K562 (cell line): ENCODE results near the gene AP3B2. TPM values are rescaled to one million over a fixed set of nuclear protein-coding genes. Genes with fewer than 3 reads are reported as not detected.
A peak's percentile ranks its signal among the peaks of the same experiment; 100 is the strongest.

Experiments used
- ATAC-seq: fragments of 200-7000 bp; cut with Tn5 transposase; 3 replicates; pipeline ENCODE4 v1.9.1; 2020; ENCODE audit warnings: moderate library complexity
- BruUV-seq: library from RNA; stranded (reverse); fragments of 400-500 nt; replicated peaks from 2 replicates; lab custom pipeline; 2021; lab: Mats Ljungman, UMichigan
- CTCF ChIA-PET: fragments of 300-600 bp; formaldehyde crosslinking; extraction: SDS; loops from one replicate; lab custom pipeline; 2021; ENCODE audit warnings: low intra/inter-chr PET ratio; lab: Yijun Ruan, JAX
- POLR2A ChIA-PET: fragments of 300-600, 350-650 bp; sonication (Branson Sonifier 250); formaldehyde crosslinking; extraction: SDS; loops from one replicate; lab custom pipeline; 2021; ENCODE audit warnings: antibody characterized with exemption, inconsistent platforms; lab: Yijun Ruan, JAX
- DNase-seq, 4 experiments: peaks; one replicate each; pipeline versions ENCODE4 v3.0.0 to v3.0.0-alpha.2; 2011 to 2018; ENCODE audit warnings: low spot score in 3 of 4, mixed read lengths in 3 of 4; ENCODE audit errors: extremely low read depth in 1 of 4
- FAIRE-seq: peaks from 2 replicates; lab custom pipeline; 2011; peaks lifted over from hg19 to GRCh38; lab: Jason Lieb, UNC
- H2AFZ ChIP-seq: 2 replicates; pipeline ENCODE4 v1.6.0; 2011; ENCODE audit warnings: low read depth, low read length, control low read depth, inconsistent platforms
- H3K27ac ChIP-seq: fragments of 200-600 bp; 3 replicates; pipeline ENCODE4 v1.8.0; 2011; ENCODE audit warnings: low read depth, mild to moderate bottlenecking, control low read depth, inconsistent platforms, low read length, moderate library complexity, mixed read lengths; ENCODE audit errors: extremely low read depth
- H3K27me3 ChIP-seq, 2 experiments: fragments of 300-600 bp in 1 of 2; 2 replicates in 1 of 2; 3 replicates in 1 of 2; pipeline versions ENCODE4 v1.6.0 to v1.8.0; 2011; ENCODE audit warnings: inconsistent platforms in 2 of 2, low read length in 2 of 2, mild to moderate bottlenecking in 1 of 2, mixed read lengths in 1 of 2, moderate library complexity in 1 of 2; ENCODE audit not compliant: control insufficient read depth in 2 of 2, insufficient read depth in 2 of 2
- H3K36me3 ChIP-seq: fragments of 300-600 bp; 3 replicates; pipeline ENCODE4 v1.8.0; 2011; ENCODE audit warnings: mild to moderate bottlenecking, low read length, inconsistent platforms; ENCODE audit not compliant: control insufficient read depth, insufficient read depth
- H3K4me1 ChIP-seq, 2 experiments: fragments of 200-600 bp in 1 of 2; replicated peaks in 1 of 2; 2 replicates in 1 of 2; 3 replicates in 1 of 2; pipeline versions ENCODE4 v1.5.1 to v1.8.0; 2011; ENCODE audit warnings: inconsistent platforms in 2 of 2, low read length in 2 of 2, mild to moderate bottlenecking in 1 of 2, mixed read lengths in 1 of 2, moderate library complexity in 1 of 2; ENCODE audit not compliant: control insufficient read depth in 2 of 2, insufficient read depth in 2 of 2
- H3K4me2 ChIP-seq: 2 replicates; pipeline ENCODE4 v1.6.1; 2011; ENCODE audit warnings: low read length, control low read depth, inconsistent platforms, mixed read lengths; ENCODE audit not compliant: insufficient read depth
- H3K4me3 ChIP-seq: fragments of 200-600 bp; sonication (generic), shearing (Covaris generic); 2 replicates; pipeline ENCODE4 v1.5.1; 2016; ENCODE audit warnings: control low read depth, inconsistent platforms
- H3K79me2 ChIP-seq: fragments of 200-600 bp; 3 replicates; pipeline ENCODE4 v1.8.0; 2011; ENCODE audit warnings: low read length, inconsistent platforms; ENCODE audit not compliant: control insufficient read depth, insufficient read depth
- H3K9ac ChIP-seq, 2 experiments: 2 replicates each; pipeline versions ENCODE4 v1.6.0 to v1.6.1; 2011; ENCODE audit warnings: low read depth in 2 of 2, low read length in 2 of 2, control low read depth in 1 of 2, inconsistent platforms in 1 of 2, mild to moderate bottlenecking in 1 of 2, mixed read lengths in 1 of 2; ENCODE audit not compliant: insufficient read depth in 1 of 2
- H3K9me1 ChIP-seq: one replicate; pipeline ENCODE4 v1.6.0; 2011; ENCODE audit warnings: inconsistent platforms, mild to moderate bottlenecking, low read length, moderate library complexity; ENCODE audit not compliant: control insufficient read depth, insufficient read depth
- H3K9me3 ChIP-seq: replicated peaks from 2 replicates; pipeline ENCODE4 v1.5.1; 2011; ENCODE audit warnings: low read depth, low read length, inconsistent platforms; ENCODE audit not compliant: control insufficient read depth, insufficient read depth
- H4K20me1 ChIP-seq: replicated peaks from 2 replicates; pipeline ENCODE4 v1.6.1; 2011; ENCODE audit warnings: low read length, inconsistent platforms, mixed read lengths; ENCODE audit not compliant: control insufficient read depth, insufficient read depth
- ATF3 ChIP-seq, 2 experiments: fragments of 450-650 bp in 1 of 2; sonication (generic) in 1 of 2; formaldehyde crosslinking in 1 of 2; IDR thresholded peaks in 1 of 2; conservative IDR thresholded peaks in 1 of 2; 2 replicates each; pipeline versions ENCODE4 v1.6.1 to v1.8.1; 2016 to 2023; ENCODE audit warnings: mild to moderate bottlenecking in 2 of 2, moderate library complexity in 2 of 2, inconsistent platforms in 1 of 2, missing genetic modification reagents in 1 of 2
- CGGBP1 ChIP-seq: fragments of 250-450 bp; sonication (Bioruptor Pico); IDR thresholded peaks from 2 replicates; pipeline ENCODE4 v1.9.0; 2021; ENCODE audit warnings: mild to moderate bottlenecking
- ETV6 ChIP-seq, 3 experiments: fragments of 150-350 bp in 1 of 3; sonication (generic) in 1 of 3; formaldehyde crosslinking in 1 of 3; IDR thresholded peaks; 2 replicates each; pipeline versions ENCODE4 v1.6.1 to v1.8.0; 2014 to 2022; ENCODE audit warnings: borderline replicate concordance in 2 of 3, low read depth in 2 of 3, antibody characterized with exemption in 1 of 3, low read length in 1 of 3, mild to moderate bottlenecking in 1 of 3, missing genetic modification reagents in 1 of 3
- KDM2B ChIP-seq: fragments of 250-450 bp; sonication (Bioruptor Pico); IDR thresholded peaks from 2 replicates; pipeline ENCODE4 v1.8.0; 2021; ENCODE audit warnings: mild to moderate bottlenecking, moderate library complexity
- KLF1 ChIP-seq: fragments of 450-650 bp; IDR thresholded peaks from 2 replicates; pipeline ENCODE4 v1.6.1; 2016; ENCODE audit warnings: missing genetic modification characterization, missing compliant biosample characterization
- KLF10 ChIP-seq: fragments of 250-450 bp; sonication (Bioruptor Pico); IDR thresholded peaks from 2 replicates; pipeline ENCODE4 v1.6.1; 2021; ENCODE audit warnings: matching md5 sums
- KLF13 ChIP-seq: fragments of 450-650 bp; IDR thresholded peaks from 2 replicates; pipeline ENCODE4 v1.6.1; 2016; ENCODE audit warnings: missing genetic modification characterization, low read depth, mild to moderate bottlenecking, missing compliant biosample characterization, moderate library complexity, borderline replicate concordance
- MAZ ChIP-seq, 2 experiments: fragments of 450-650 bp in 1 of 2; sonication (generic) in 1 of 2; formaldehyde crosslinking; IDR thresholded peaks in 1 of 2; conservative IDR thresholded peaks in 1 of 2; 2 replicates each; pipeline versions ENCODE4 v1.4.0 to v1.5.0; 2020; ENCODE audit warnings: mild to moderate bottlenecking in 1 of 2, missing genetic modification reagents in 1 of 2
- RAD21 ChIP-seq, 2 experiments: fragments of 250-450 bp in 1 of 2; fragments of 450-650 bp in 1 of 2; sonication (Bioruptor Pico) in 1 of 2; formaldehyde crosslinking in 1 of 2; IDR thresholded peaks in 1 of 2; conservative IDR thresholded peaks in 1 of 2; 2 replicates each; pipeline versions ENCODE4 v1.4.0 to v1.8.0; 2020 to 2022; ENCODE audit warnings: mild to moderate bottlenecking in 2 of 2, moderate library complexity in 1 of 2
- ZMIZ1 ChIP-seq, 2 experiments: fragments of 150-350 bp in 1 of 2; IDR thresholded peaks; 2 replicates each; pipeline ENCODE4 v1.6.1; 2012 to 2016; ENCODE audit warnings: low read depth in 2 of 2, low read length in 2 of 2, mild to moderate bottlenecking in 1 of 2, moderate library complexity in 1 of 2
- WGBS: fragments of 100-300 bp; shearing (Covaris generic); methylation state at CpG from one replicate; pipeline ENCODE4 v1.1.6; 2016; ENCODE audit warnings: low coverage, mixed read lengths; ENCODE audit not compliant: insufficient coverage; ENCODE audit errors: missing lambda C conversion rate; 5-methylcytosine and 5-hydroxymethylcytosine counted together
- in situ Hi-C: fragments of 300-500 bp; cut with MboI; formaldehyde crosslinking; loops from 4 replicates; pipeline ENCODE4 v1.15.0; 2018; ENCODE audit warnings: inconsistent platforms, mixed read lengths
- intact Hi-C: fragments of 100-400 bp; cut with micrococcal nuclease; formaldehyde crosslinking; loops from 2 replicates; pipeline ENCODE4 v1.14.2; 2022
- polyA plus RNA-seq, 8 experiments: library from polyadenylated mRNA; depleted of rRNA in 4 of 8; stranded (reverse) in 5 of 8; unstranded in 3 of 8; fragments of >200 nt; fragmentation: Nextera tagmentation in 2 of 8; fragmentation: Illumina TruSeq in 1 of 8; extraction: Ambion mirVana in 2 of 8; extraction: Trizol in 1 of 8; gene quantifications; 2 replicates each; pipeline versions ENCODE4 v1.2.1 to v1.2.3, GENCODE V29; 2011 to 2014; ENCODE audit warnings: inconsistent platforms in 1 of 8, missing spikeins in 1 of 8
- total RNA-seq, 7 experiments: library from RNA; depleted of rRNA in 6 of 7; stranded (reverse); fragments of >200 nt in 6 of 7; fragmentation: Illumina TruSeq in 2 of 7; extraction: Trizol in 2 of 7; gene quantifications; 2 replicates each; pipeline versions ENCODE4 v1.2.1 to v1.2.3, GENCODE V29; 2011 to 2021; ENCODE audit warnings: low replicate concordance in 1 of 7

AP3B2 gene
- total and polyA plus RNA-seq, 9 of the 15 experiments (the other 6 are each of a cell fraction or from before 2014, with no cell fraction given): 0.03 to 0.15 (median 0.10) TPM; not detected in 2

GRCh38 chr15:82621970-82622369, 87.7 kb downstream of the AP3B2 start (continued):
- no peak for TF ChIP-seq ZMIZ1 (IDR thresholded peaks at IDR 0.05; ENCODE audit: low read depth in 2 of 2, low read length in 2 of 2)
- peak in 1 of 2 experiments; percentile 54; a peak in 2 of 4 replicates for TF ChIP-seq RAD21 (CRISPR knock-in tag; conservative IDR thresholded peaks at IDR 0.05 in 1 of 2, IDR thresholded peaks at IDR 0.05 in 1 of 2)

- CTCF ChIA-PET: no interaction called here
- Histone ChIP-seq H3K27ac (no peak overlapping the region), H3K9ac (peak overlapping the region in 1 of 2 experiments; percentile 87; a peak in 2 of 4 replicates), H3K36me3 (peaks cover 17% of the 10 kb centered on the region; the same call in 2 of the 3 replicates), H3K4me1 (peaks cover 6 to 10% of the 10 kb centered on the region in 2 experiments; a peak in 4 of 5 replicates), H3K79me2 (peaks cover 7% of the 10 kb centered on the region; the same call in 2 of the 3 replicates), H3K9me3 (no peaks in the 10 kb centered on the region), H3K27me3 (no peaks in the 10 kb centered on the region), H4K20me1 (no peaks in the 10 kb centered on the region)
- in situ Hi-C loops (no loop called here), intact Hi-C loops (no loop called here)
- no TSS peak for BruUV-seq
- WGBS: 43% methylated on average over 10 of the region's 12 CpGs
- no peak for TF ChIP-seq CGGBP1 (CRISPR knock-in tag)
- no peak for TF ChIP-seq KDM2B (CRISPR knock-in tag)
- no peak for TF ChIP-seq ATF3 (IDR thresholded peaks at IDR 0.05)
- no peak for TF ChIP-seq ATF3 (CRISPR knock-in tag; conservative IDR thresholded peaks at IDR 0.05)
- TF ChIP-seq MAZ (CRISPR knock-in tag; conservative IDR thresholded peaks at IDR 0.05 in 1 of 2, IDR thresholded peaks at IDR 0.05 in 1 of 2): no peak
- TF ChIP-seq KLF13 (tag): no peak
- TF ChIP-seq KLF10 (CRISPR knock-in tag): no peak
- TF ChIP-seq ETV6 (IDR thresholded peaks at IDR 0.05; ENCODE audit: borderline replicate concordance in 1 of 2, low read depth in 2 of 2, low read length in 1 of 2): no peak
- no peak for TF ChIP-seq ETV6 (CRISPR knock-in tag; IDR thresholded peaks at IDR 0.05; ENCODE audit: borderline replicate concordance)
- no peak for TF ChIP-seq KLF1 (tag)
- TF ChIP-seq, all 486 proteins: peak for 0
- ATAC-seq: peak; percentile 76
- Histone ChIP-seq H3K9me1 (no peaks in the 10 kb centered on the region), H3K4me2 (0 out of 2 replicates have a peak overlapping the region, but pooled peaks have one; percentile 4), H2AFZ (no peak overlapping the region), H3K4me3 (no peak overlapping the region; the same call in 1 of the 2 replicates)
- no peak for FAIRE-seq
- POLR2A ChIA-PET: interaction anchor here (1.0 to 1.4 kb wide), 3 partner anchors 8 to 53 kb away, joined by 3 read pairs; no protein-coding TSS in a partner anchor
- DNase-seq: peak in 1 of 4 experiments; percentile 10
Observed at GRCh38 chr15:82613747-82614146, 95.9 kb downstream of the AP3B2 start.
